Activated CD4-positive, alpha-beta T cell treated with anti-CD3 and anti-CD28 coated beads for 24 hours (primary cell): ENCODE results near the gene C4orf51.

ENCODE experiments used
- DNase-seq, 2 donors: peaks; one replicate each; pipeline ENCODE4 v3.0.0-alpha.2; 2020; ENCODE audit warnings: low read depth in 2 of 2

Gene C4orf51

GRCh38 chr4:145756244-145756643 is 76.3 kb downstream of the C4orf51 start:
- no peak for DNase-seq

- no peak for DNase-seq
Measured at GRCh38 chr4:145757188-145757587, 77.2 kb downstream of the C4orf51 start.

- no peak for DNase-seq
Measured at GRCh38 chr4:145760176-145760575, 80.2 kb downstream of the C4orf51 start.

GRCh38 chr4:145760961-145761929 is 81.3 kb downstream of the C4orf51 start:
- no peak for DNase-seq

GRCh38 chr4:145762719-145763118 is 82.8 kb downstream of the C4orf51 start:
- no peak for DNase-seq

- DNase-seq, result no peak
Measured at GRCh38 chr4:145763399-145763798, 83.5 kb downstream of the C4orf51 start.

- no peak for DNase-seq
Measured at GRCh38 chr4:145766273-145766672, 86.3 kb downstream of the C4orf51 start.

- no peak for DNase-seq
Measured at GRCh38 chr4:145769450-145770037, 89.6 kb downstream of the C4orf51 start.

- no peak for DNase-seq
Measured at GRCh38 chr4:145770124-145770523, 90.2 kb downstream of the C4orf51 start.

- no peak for DNase-seq
Measured at GRCh38 chr4:145772347-145772746, 92.4 kb downstream of the C4orf51 start.

GRCh38 chr4:145773581-145774234 is 93.8 kb downstream of the C4orf51 start:
- DNase-seq, result no peak

- no peak for DNase-seq
Measured at GRCh38 chr4:145774473-145774872, 94.5 kb downstream of the C4orf51 start.

- DNase-seq, result no peak
Measured at GRCh38 chr4:145775406-145775805, 95.5 kb downstream of the C4orf51 start.

- no peak for DNase-seq
Measured at GRCh38 chr4:145776208-145776607, 96.3 kb downstream of the C4orf51 start.

- DNase-seq, result no peak
Measured at GRCh38 chr4:145779319-145779801, 99.4 kb downstream of the C4orf51 start.

- DNase-seq, result no peak
Measured at GRCh38 chr4:145781351-145781750, 101.4 kb downstream of the C4orf51 start.
